ENCODE measurements around the gene VSIG10.

The VSIG10 gene

DNA sequence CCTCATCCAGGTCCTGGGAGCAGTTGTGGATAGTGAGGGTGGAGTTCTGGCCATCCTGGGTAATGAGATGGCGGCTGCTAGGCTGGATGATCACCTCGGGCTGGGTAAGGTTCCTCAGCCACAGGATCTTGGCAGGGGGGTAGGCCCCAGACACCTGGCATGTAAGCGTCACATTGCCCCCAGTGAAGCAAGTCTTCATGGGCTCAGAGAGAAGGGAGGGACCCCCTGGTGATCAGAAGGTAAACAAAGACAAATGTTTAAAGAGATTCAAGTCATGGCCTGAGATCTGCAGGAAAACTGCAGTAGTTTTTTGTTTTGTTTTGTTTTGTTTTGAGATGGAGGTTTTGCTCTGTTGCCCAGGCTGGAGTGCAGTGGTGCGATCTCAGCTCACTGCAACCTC lies 30.0 kb downstream of the VSIG10 start:
- no peak overlapping the region for H3K4me3 ChIP-seq (ENCODE audit: control insufficient read depth in 1 of 7, extremely low read depth in 1 of 7, insufficient read depth in 4 of 7, low read depth in 2 of 7, low read length in 6 of 7)
- 100% methylated on average over 4 of the region's 4 CpGs for WGBS (ENCODE audit: insufficient coverage)
- CTCF ChIA-PET, result no interaction called here
- DNase-seq, result no peak
- peaks cover 0 to 26% (median 12%) of the 10 kb centered on the region in 4 experiments for H3K36me3 ChIP-seq (ENCODE audit: control insufficient read depth in 4 of 4, insufficient read depth in 4 of 4, low read length in 3 of 4)
- H3K27ac ChIP-seq (ENCODE audit: insufficient read depth in 1 of 2, low read depth in 1 of 2, low read length in 2 of 2, poor library complexity in 1 of 2, severe bottlenecking in 2 of 2), result no peak overlapping the region
- no peaks in the 10 kb centered on the region for H3K4me1 ChIP-seq (ENCODE audit: control extremely low read depth in 1 of 4, control insufficient read depth in 4 of 4, insufficient read depth in 4 of 4, low read length in 3 of 4)
- H3K9me3 ChIP-seq (ENCODE audit: control extremely low read depth in 1 of 5, control insufficient read depth in 4 of 5, insufficient read depth in 2 of 5, low read depth in 1 of 5, low read length in 4 of 5), result peaks cover 0 to 4% (median 0%) of the 10 kb centered on the region in 5 experiments
- POLR2A ChIA-PET, result no interaction called here
- H3K27me3 ChIP-seq (replicated peaks in 2 of 5; ENCODE audit: control insufficient read depth in 4 of 5, insufficient read depth in 5 of 5, low read length in 4 of 5), result no peaks in the 10 kb centered on the region

- POLR2A ChIA-PET, result no interaction called here
- CTCF ChIA-PET, result no interaction called here
- H3K4me1 ChIP-seq (ENCODE audit: control extremely low read depth in 1 of 4, control insufficient read depth in 4 of 4, insufficient read depth in 4 of 4, low read length in 3 of 4), result peaks cover 0 to 24% (median 3%) of the 10 kb centered on the region in 4 experiments
- H3K27ac ChIP-seq (ENCODE audit: insufficient read depth in 1 of 2, low read depth in 1 of 2, low read length in 2 of 2, poor library complexity in 1 of 2, severe bottlenecking in 2 of 2), result no peak overlapping the region
- 100% methylated on average over 2 of the region's 3 CpGs for WGBS (ENCODE audit: insufficient coverage)
- DNase-seq, result no peak
- no peaks in the 10 kb centered on the region for H3K9me3 ChIP-seq (ENCODE audit: control extremely low read depth in 1 of 5, control insufficient read depth in 4 of 5, insufficient read depth in 2 of 5, low read depth in 1 of 5, low read length in 4 of 5)
- H3K4me3 ChIP-seq (ENCODE audit: control insufficient read depth in 1 of 7, extremely low read depth in 1 of 7, insufficient read depth in 4 of 7, low read depth in 2 of 7, low read length in 6 of 7), result no peak overlapping the region
- no peaks in the 10 kb centered on the region for H3K27me3 ChIP-seq (replicated peaks in 2 of 5; ENCODE audit: control insufficient read depth in 4 of 5, insufficient read depth in 5 of 5, low read length in 4 of 5)
- H3K36me3 ChIP-seq (ENCODE audit: control insufficient read depth in 4 of 4, insufficient read depth in 4 of 4, low read length in 3 of 4), result peaks cover 0 to 14% (median 5%) of the 10 kb centered on the region in 4 experiments
Observed at GRCh38 chr12:118070650-118071049, 33.2 kb downstream of the VSIG10 start.

GRCh38 chr12:118068445-118068844 lies 35.4 kb downstream of the VSIG10 start:
- WGBS (ENCODE audit: insufficient coverage), result 100% methylated on average over 1 of the region's 2 CpGs
- Histone ChIP-seq H3K27ac (ENCODE audit: insufficient read depth in 1 of 2, low read depth in 1 of 2, low read length in 2 of 2, poor library complexity in 1 of 2, severe bottlenecking in 2 of 2) (no peak overlapping the region), H3K36me3 (ENCODE audit: control insufficient read depth in 4 of 4, insufficient read depth in 4 of 4, low read length in 3 of 4) (peaks cover 0 to 12% (median 5%) of the 10 kb centered on the region in 4 experiments), H3K4me1 (ENCODE audit: control extremely low read depth in 1 of 4, control insufficient read depth in 4 of 4, insufficient read depth in 4 of 4, low read length in 3 of 4) (peaks cover 6 to 45% (median 21%) of the 10 kb centered on the region in 4 experiments), H3K4me3 (ENCODE audit: control insufficient read depth in 1 of 7, extremely low read depth in 1 of 7, insufficient read depth in 4 of 7, low read depth in 2 of 7, low read length in 6 of 7) (no peak overlapping the region), H3K27me3 (replicated peaks in 2 of 5; ENCODE audit: control insufficient read depth in 4 of 5, insufficient read depth in 5 of 5, low read length in 4 of 5) (no peaks in the 10 kb centered on the region), H3K9me3 (ENCODE audit: control extremely low read depth in 1 of 5, control insufficient read depth in 4 of 5, insufficient read depth in 2 of 5, low read depth in 1 of 5, low read length in 4 of 5) (no peaks in the 10 kb centered on the region)
- ChIA-PET POLR2A (no interaction called here), CTCF (interaction anchor here (2.4 kb wide), 1 partner anchor 10 kb away, joined by 14 read pairs; no protein-coding TSS in a partner anchor)
- no peak for DNase-seq

GRCh38 chr12:118065380-118065779 lies 38.4 kb downstream of the VSIG10 start:
- Histone ChIP-seq H3K36me3 (ENCODE audit: control insufficient read depth in 4 of 4, insufficient read depth in 4 of 4, low read length in 3 of 4) (peaks cover 0 to 3% (median 0%) of the 10 kb centered on the region in 4 experiments), H3K27ac (ENCODE audit: insufficient read depth in 1 of 2, low read depth in 1 of 2, low read length in 2 of 2, poor library complexity in 1 of 2, severe bottlenecking in 2 of 2) (peak overlapping the region in 1 of 2 experiments; percentile 47), H3K27me3 (replicated peaks in 2 of 5; ENCODE audit: control insufficient read depth in 4 of 5, insufficient read depth in 5 of 5, low read length in 4 of 5) (no peaks in the 10 kb centered on the region), H3K9me3 (ENCODE audit: control extremely low read depth in 1 of 5, control insufficient read depth in 4 of 5, insufficient read depth in 2 of 5, low read depth in 1 of 5, low read length in 4 of 5) (no peaks in the 10 kb centered on the region), H3K4me3 (ENCODE audit: control insufficient read depth in 1 of 7, extremely low read depth in 1 of 7, insufficient read depth in 4 of 7, low read depth in 2 of 7, low read length in 6 of 7) (peak overlapping the region in 4 of 7 experiments; percentile 26 to 66 (median 50)), H3K4me1 (ENCODE audit: control extremely low read depth in 1 of 4, control insufficient read depth in 4 of 4, insufficient read depth in 4 of 4, low read length in 3 of 4) (peaks cover 7 to 62% (median 30%) of the 10 kb centered on the region in 4 experiments)
- ChIA-PET POLR2A (interaction anchor here (1.0 kb wide), 1 partner anchor 19 kb away, joined by 3 read pairs; no protein-coding TSS in a partner anchor), CTCF (interaction anchor here (0.7 to 4.5 kb wide), 9 partner anchors 9 to 310 kb away, joined by 3 to 24 read pairs (median 3); no protein-coding TSS in a partner anchor)
- peak in 2 of 3 donors; percentile 35 to 52 for DNase-seq
- WGBS (ENCODE audit: insufficient coverage), result no CpG with 5 or more reads among the region's 1 CpG

DNA sequence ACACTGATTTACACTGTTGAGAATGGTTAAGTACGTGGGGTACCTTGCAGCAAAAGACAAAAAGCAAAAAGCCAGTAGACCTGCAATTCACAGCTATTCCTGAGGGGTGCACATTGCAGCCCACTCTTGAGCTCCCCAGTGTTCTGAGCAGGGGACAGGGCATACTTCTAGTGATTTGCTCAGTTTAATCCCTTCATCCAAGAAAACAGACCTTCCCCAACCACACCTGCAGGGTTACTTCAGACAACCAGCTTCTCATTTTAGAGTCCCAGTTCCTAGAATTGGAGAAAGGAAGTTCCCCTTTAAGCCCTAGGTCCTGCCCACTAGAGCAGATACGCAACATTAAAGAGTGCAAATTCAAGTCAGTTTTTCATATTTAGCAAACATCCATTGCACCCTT lies 39.2 kb downstream of the VSIG10 start:
- H3K4me1 ChIP-seq (ENCODE audit: control extremely low read depth in 1 of 4, control insufficient read depth in 4 of 4, insufficient read depth in 4 of 4, low read length in 3 of 4), result peaks cover 7 to 70% (median 37%) of the 10 kb centered on the region in 4 experiments
- no peaks in the 10 kb centered on the region for H3K27me3 ChIP-seq (replicated peaks in 2 of 5; ENCODE audit: control insufficient read depth in 4 of 5, insufficient read depth in 5 of 5, low read length in 4 of 5)
- no peaks in the 10 kb centered on the region for H3K9me3 ChIP-seq (ENCODE audit: control extremely low read depth in 1 of 5, control insufficient read depth in 4 of 5, insufficient read depth in 2 of 5, low read depth in 1 of 5, low read length in 4 of 5)
- no peaks in the 10 kb centered on the region for H3K36me3 ChIP-seq (ENCODE audit: control insufficient read depth in 4 of 4, insufficient read depth in 4 of 4, low read length in 3 of 4)
- H3K27ac ChIP-seq (ENCODE audit: insufficient read depth in 1 of 2, low read depth in 1 of 2, low read length in 2 of 2, poor library complexity in 1 of 2, severe bottlenecking in 2 of 2), result peak overlapping the region in 1 of 2 experiments; percentile 47
- H3K4me3 ChIP-seq (ENCODE audit: control insufficient read depth in 1 of 7, extremely low read depth in 1 of 7, insufficient read depth in 4 of 7, low read depth in 2 of 7, low read length in 6 of 7), result peak overlapping the region in 4 of 7 experiments; percentile 26 to 66 (median 50)
- peak in 2 of 3 donors; percentile 69 to 80 for DNase-seq
- CTCF ChIA-PET, result interaction anchor here (1.1 to 4.5 kb wide), 7 partner anchors 9 to 311 kb away, joined by 3 to 24 read pairs (median 4); partner anchors contain the start of gene VSIG10
- POLR2A ChIA-PET, result interaction anchor here (1.1 kb wide), 1 partner anchor 39 kb away, joined by 3 read pairs; the partner anchor contains the start of gene VSIG10
- 0% methylated on average over 1 of the region's 2 CpGs for WGBS (ENCODE audit: insufficient coverage)

DNA sequence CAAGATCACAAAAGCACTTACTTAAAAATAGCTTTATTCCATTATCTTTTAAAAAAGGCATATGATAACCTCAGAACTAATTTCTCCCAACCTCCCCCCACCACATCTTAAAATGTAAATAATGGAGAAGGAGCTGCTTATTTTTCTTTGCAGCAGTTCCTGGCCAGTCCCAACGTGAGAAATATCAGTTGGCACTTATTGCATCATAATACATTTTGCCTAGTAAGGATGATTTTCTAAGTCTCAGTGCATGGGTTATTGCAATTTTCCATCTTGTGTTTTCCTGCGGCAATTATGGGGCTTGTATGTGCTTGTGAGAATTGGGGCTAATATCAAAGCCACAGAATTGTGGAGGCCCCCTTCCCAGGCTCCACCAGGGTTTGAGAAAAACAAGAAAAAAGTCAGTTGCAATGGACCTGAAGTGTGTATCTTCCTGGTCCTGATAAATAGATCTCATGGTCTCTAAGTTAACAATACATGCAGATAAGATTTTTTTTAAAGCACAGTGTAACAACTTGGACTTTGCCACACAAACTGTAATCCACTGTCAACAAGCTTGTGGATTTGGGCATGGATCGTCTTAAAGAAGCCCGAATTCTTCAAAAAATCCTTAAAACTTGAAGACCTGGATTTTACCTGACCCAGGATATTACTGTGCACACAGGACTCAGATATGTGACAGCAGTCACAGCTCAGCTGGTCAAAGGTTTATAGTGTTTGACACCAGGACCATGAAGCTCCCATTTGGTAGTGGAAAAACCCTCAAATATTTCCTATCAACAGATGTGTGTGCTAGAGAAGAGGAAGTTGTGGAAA lies 40.0 kb downstream of the VSIG10 start:
- Histone ChIP-seq H3K27ac (ENCODE audit: insufficient read depth in 1 of 2, low read depth in 1 of 2, low read length in 2 of 2, poor library complexity in 1 of 2, severe bottlenecking in 2 of 2) (no peak overlapping the region), H3K4me3 (ENCODE audit: control insufficient read depth in 1 of 7, extremely low read depth in 1 of 7, insufficient read depth in 4 of 7, low read depth in 2 of 7, low read length in 6 of 7) (no peak overlapping the region), H3K4me1 (ENCODE audit: control extremely low read depth in 1 of 4, control insufficient read depth in 4 of 4, insufficient read depth in 4 of 4, low read length in 3 of 4) (peaks cover 7 to 75% (median 39%) of the 10 kb centered on the region in 4 experiments), H3K9me3 (ENCODE audit: control extremely low read depth in 1 of 5, control insufficient read depth in 4 of 5, insufficient read depth in 2 of 5, low read depth in 1 of 5, low read length in 4 of 5) (no peaks in the 10 kb centered on the region), H3K36me3 (ENCODE audit: control insufficient read depth in 4 of 4, insufficient read depth in 4 of 4, low read length in 3 of 4) (no peaks in the 10 kb centered on the region), H3K27me3 (replicated peaks in 2 of 5; ENCODE audit: control insufficient read depth in 4 of 5, insufficient read depth in 5 of 5, low read length in 4 of 5) (no peaks in the 10 kb centered on the region)
- WGBS (ENCODE audit: insufficient coverage), result 100% methylated on average over 2 of the region's 4 CpGs
- ChIA-PET POLR2A (interaction anchor here (1.1 kb wide), 1 partner anchor 40 kb away, joined by 3 read pairs; the partner anchor contains the start of gene VSIG10), CTCF (interaction anchor here (1.1 to 4.5 kb wide), 6 partner anchors 8 to 312 kb away, joined by 3 to 24 read pairs (median 4); partner anchors contain the start of gene VSIG10)
- DNase-seq, result peak in 2 of 3 donors; percentile 11 to 12

All from common myeloid progenitor, CD34-positive (primary cell).